Measurements from ENCODE around the gene ZSCAN31. TPM values are rescaled to one million over a fixed set of nuclear protein-coding genes. Genes with fewer than 3 reads are reported as not detected.
"Not testable (repeated sequence)": the region's sequence is repeated elsewhere in the genome, so short reads cannot be mapped to it uniquely, and the experiment has no call there.

Gene ZSCAN31
- total RNA-seq, 1 donor from 2014 or later, result 6.2 TPM

DNA sequence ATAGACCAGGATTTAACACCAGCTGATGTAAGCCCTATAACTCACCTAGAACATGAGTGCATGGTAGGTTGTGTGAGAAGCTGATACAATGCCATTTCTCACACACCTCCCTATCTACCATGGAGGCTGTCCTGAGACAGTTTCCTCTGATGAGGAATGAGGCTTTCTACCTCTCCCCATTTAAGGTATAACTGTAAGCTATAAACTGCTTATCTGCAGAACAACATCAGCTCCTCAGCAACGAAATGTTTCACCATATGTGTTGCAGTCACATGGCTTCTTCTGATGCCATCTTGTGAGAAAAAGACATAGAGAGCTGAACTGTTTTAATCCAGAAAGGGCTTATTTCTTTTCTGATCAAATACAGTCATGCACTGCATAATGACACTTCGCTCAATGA, 34.5 kb upstream of the ZSCAN31 start:
- H3K27me3 Mint-ChIP-seq (ENCODE audit: unreplicated experiment), result no peaks in the 10 kb centered on the region
- peaks cover 16% of the 10 kb centered on the region for H3K36me3 Mint-ChIP-seq (ENCODE audit: unreplicated experiment)
- no peak overlapping the region for H3K4me3 Mint-ChIP-seq (ENCODE audit: unreplicated experiment)
- TF ChIP-seq, protein P1, sequence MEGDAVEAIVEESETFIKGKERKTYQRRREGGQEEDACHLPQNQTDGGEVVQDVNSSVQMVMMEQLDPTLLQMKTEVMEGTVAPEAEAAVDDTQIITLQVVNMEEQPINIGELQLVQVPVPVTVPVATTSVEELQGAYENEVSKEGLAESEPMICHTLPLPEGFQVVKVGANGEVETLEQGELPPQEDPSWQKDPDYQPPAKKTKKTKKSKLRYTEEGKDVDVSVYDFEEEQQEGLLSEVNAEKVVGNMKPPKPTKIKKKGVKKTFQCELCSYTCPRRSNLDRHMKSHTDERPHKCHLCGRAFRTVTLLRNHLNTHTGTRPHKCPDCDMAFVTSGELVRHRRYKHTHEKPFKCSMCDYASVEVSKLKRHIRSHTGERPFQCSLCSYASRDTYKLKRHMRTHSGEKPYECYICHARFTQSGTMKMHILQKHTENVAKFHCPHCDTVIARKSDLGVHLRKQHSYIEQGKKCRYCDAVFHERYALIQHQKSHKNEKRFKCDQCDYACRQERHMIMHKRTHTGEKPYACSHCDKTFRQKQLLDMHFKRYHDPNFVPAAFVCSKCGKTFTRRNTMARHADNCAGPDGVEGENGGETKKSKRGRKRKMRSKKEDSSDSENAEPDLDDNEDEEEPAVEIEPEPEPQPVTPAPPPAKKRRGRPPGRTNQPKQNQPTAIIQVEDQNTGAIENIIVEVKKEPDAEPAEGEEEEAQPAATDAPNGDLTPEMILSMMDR (IDR thresholded peaks at IDR 0.05), result no peak
- no peak for DNase-seq (ENCODE audit: extremely low spot score, unreplicated experiment)
- H3K27ac Mint-ChIP-seq (ENCODE audit: unreplicated experiment), result no peak overlapping the region
- H3K4me1 Mint-ChIP-seq (ENCODE audit: unreplicated experiment), result no peaks in the 10 kb centered on the region
- H3K9me3 Mint-ChIP-seq (ENCODE audit: unreplicated experiment), result no peaks in the 10 kb centered on the region

DNA sequence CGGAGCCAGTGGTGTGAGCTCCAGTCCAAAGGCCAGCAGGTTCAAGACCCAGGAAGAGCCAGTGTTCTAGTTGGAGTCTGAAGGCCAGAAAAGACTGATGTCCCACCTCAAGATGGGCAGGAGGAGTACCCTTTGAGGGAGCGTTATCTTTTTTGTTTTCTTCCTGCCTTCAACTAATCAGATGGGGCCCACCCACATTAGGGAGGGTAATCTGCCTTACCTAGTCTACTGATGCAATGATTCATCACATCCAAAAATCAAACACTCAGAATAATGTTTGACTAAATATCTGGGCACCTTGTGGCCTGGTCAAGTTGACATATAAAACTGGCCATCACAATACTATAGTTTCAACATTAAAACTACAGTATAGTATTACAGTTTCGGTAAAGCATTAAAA, 33.5 kb upstream of the ZSCAN31 start:
- Mint-ChIP-seq H3K27me3 (ENCODE audit: unreplicated experiment) (no peaks in the 10 kb centered on the region), H3K27ac (ENCODE audit: unreplicated experiment) (no peak overlapping the region), H3K4me3 (ENCODE audit: unreplicated experiment) (no peak overlapping the region), H3K4me1 (ENCODE audit: unreplicated experiment) (no peaks in the 10 kb centered on the region), H3K36me3 (ENCODE audit: unreplicated experiment) (peaks cover 25% of the 10 kb centered on the region), H3K9me3 (ENCODE audit: unreplicated experiment) (no peaks in the 10 kb centered on the region)
- DNase-seq (ENCODE audit: extremely low spot score, unreplicated experiment), result no peak
- TF ChIP-seq, protein P1 (IDR thresholded peaks at IDR 0.05), result no peak

- TF ChIP-seq, protein P1 (IDR thresholded peaks at IDR 0.05), result no peak
- Mint-ChIP-seq H3K4me1 (ENCODE audit: unreplicated experiment) (no peaks in the 10 kb centered on the region), H3K4me3 (ENCODE audit: unreplicated experiment) (no peak overlapping the region), H3K9me3 (ENCODE audit: unreplicated experiment) (no peaks in the 10 kb centered on the region), H3K27me3 (ENCODE audit: unreplicated experiment) (no peaks in the 10 kb centered on the region), H3K27ac (ENCODE audit: unreplicated experiment) (no peak overlapping the region), H3K36me3 (ENCODE audit: unreplicated experiment) (peaks cover 29% of the 10 kb centered on the region)
- DNase-seq (ENCODE audit: extremely low spot score, unreplicated experiment), result no peak
Measured at GRCh38 chr6:28368522-28368921, 32.6 kb upstream of the ZSCAN31 start.

- not testable (repeated sequence) for H3K27me3 Mint-ChIP-seq (ENCODE audit: unreplicated experiment); H3K4me1 Mint-ChIP-seq (ENCODE audit: unreplicated experiment); H3K4me3 Mint-ChIP-seq (ENCODE audit: unreplicated experiment); H3K9me3 Mint-ChIP-seq (ENCODE audit: unreplicated experiment); DNase-seq (ENCODE audit: extremely low spot score, unreplicated experiment); H3K27ac Mint-ChIP-seq (ENCODE audit: unreplicated experiment)
- peaks cover 29% of the 10 kb centered on the region for H3K36me3 Mint-ChIP-seq (ENCODE audit: unreplicated experiment)
Measured at GRCh38 chr6:28365590-28365989, 29.6 kb upstream of the ZSCAN31 start.

DNA sequence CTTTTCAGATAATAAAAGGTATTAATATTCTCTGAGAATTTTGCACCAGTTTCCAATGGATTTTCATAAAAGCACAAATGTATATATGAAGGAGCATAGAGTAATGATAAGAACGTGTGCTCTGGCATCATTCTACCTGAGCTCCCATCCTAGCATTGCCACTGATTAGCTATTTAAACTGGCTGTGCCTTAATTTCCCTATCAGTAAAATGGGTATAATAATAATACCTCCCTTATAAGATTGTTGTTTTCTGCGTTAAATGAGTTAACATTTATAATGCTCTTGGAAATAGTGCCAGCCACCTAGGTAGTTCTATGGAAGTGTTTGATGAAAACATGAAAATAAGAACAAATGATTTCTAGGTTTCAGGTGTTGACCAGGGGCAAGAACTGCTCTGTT, 25.0 kb upstream of the ZSCAN31 start:
- TF ChIP-seq, protein P1 (IDR thresholded peaks at IDR 0.05), result no peak
- Mint-ChIP-seq H3K27ac (ENCODE audit: unreplicated experiment) (no peak overlapping the region), H3K9me3 (ENCODE audit: unreplicated experiment) (no peaks in the 10 kb centered on the region), H3K4me1 (ENCODE audit: unreplicated experiment) (peaks cover 1% of the 10 kb centered on the region), H3K27me3 (ENCODE audit: unreplicated experiment) (no peaks in the 10 kb centered on the region), H3K4me3 (ENCODE audit: unreplicated experiment) (no peak overlapping the region), H3K36me3 (ENCODE audit: unreplicated experiment) (peaks cover 24% of the 10 kb centered on the region)
- DNase-seq (ENCODE audit: extremely low spot score, unreplicated experiment), result no peak

DNA sequence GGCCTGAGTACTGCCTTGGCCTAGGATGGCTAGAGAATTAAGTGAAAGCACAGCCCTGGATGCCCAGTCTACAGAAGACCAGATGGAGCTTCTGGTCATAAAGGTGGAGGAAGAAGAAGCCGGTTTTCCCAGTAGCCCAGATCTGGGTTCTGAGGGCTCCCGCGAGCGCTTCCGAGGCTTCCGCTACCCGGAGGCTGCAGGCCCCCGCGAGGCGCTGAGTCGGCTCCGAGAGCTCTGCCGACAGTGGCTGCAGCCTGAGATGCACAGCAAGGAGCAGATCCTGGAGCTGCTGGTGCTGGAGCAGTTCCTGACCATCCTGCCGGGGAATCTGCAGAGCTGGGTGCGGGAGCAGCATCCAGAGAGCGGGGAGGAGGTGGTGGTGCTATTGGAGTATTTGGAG, 23.6 kb upstream of the ZSCAN31 start:
- H3K4me3 Mint-ChIP-seq (ENCODE audit: unreplicated experiment); H3K27ac Mint-ChIP-seq (ENCODE audit: unreplicated experiment); H3K4me1 Mint-ChIP-seq (ENCODE audit: unreplicated experiment); H3K9me3 Mint-ChIP-seq (ENCODE audit: unreplicated experiment); H3K27me3 Mint-ChIP-seq (ENCODE audit: unreplicated experiment); DNase-seq (ENCODE audit: extremely low spot score, unreplicated experiment): not testable (repeated sequence)
- H3K36me3 Mint-ChIP-seq (ENCODE audit: unreplicated experiment), result peaks cover 12% of the 10 kb centered on the region

All from osteocyte (in vitro differentiated cells).